ENCODE measurements around the gene E2F7. TPM values are rescaled to one million over a fixed set of nuclear protein-coding genes. Genes with fewer than 3 reads are reported as not detected.
A peak's percentile ranks its signal among the peaks of the same experiment; 100 is the strongest.

E2F7 gene
- polyA plus RNA-seq, 1 of the 3 experiments (the other 2 are of a cell fraction): 8.8 TPM

GRCh38 chr12:77104286-77104685, 38.9 kb upstream of the E2F7 start:
- POLR2A ChIA-PET: no interaction called here
- no peaks in the 10 kb centered on the region for H3K9me2 ChIP-seq
- H3K36me3 ChIP-seq (replicated peaks in 1 of 2; ENCODE audit: control insufficient read depth in 1 of 2, insufficient read depth in 2 of 2, low read length in 1 of 2): no peaks in the 10 kb centered on the region
- H3K4me3 ChIP-seq (ENCODE audit: low read depth in 2 of 2, low read length in 1 of 2): no peak overlapping the region
- no peaks in the 10 kb centered on the region for H3K27me3 ChIP-seq (ENCODE audit: insufficient read depth)
- H2AFZ ChIP-seq (ENCODE audit: low read depth): peak overlapping the region; percentile 48; the same call in 1 of the 2 replicates
- TF ChIP-seq, protein P1, sequence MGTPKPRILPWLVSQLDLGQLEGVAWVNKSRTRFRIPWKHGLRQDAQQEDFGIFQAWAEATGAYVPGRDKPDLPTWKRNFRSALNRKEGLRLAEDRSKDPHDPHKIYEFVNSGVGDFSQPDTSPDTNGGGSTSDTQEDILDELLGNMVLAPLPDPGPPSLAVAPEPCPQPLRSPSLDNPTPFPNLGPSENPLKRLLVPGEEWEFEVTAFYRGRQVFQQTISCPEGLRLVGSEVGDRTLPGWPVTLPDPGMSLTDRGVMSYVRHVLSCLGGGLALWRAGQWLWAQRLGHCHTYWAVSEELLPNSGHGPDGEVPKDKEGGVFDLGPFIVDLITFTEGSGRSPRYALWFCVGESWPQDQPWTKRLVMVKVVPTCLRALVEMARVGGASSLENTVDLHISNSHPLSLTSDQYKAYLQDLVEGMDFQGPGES (IDR thresholded peaks at IDR 0.05; ENCODE audit: low read depth, low read length): no peak
- peak; percentile 31; the same call in 1 of the 2 replicates for TF ChIP-seq FOSL2 (IDR thresholded peaks at IDR 0.05; ENCODE audit: borderline replicate concordance, low read depth)
- TF ChIP-seq EP300 (IDR thresholded peaks at IDR 0.05; ENCODE audit: borderline replicate concordance in 1 of 2, low read depth in 1 of 2, low read length in 1 of 2): no peak
- TF ChIP-seq MAX (IDR thresholded peaks at IDR 0.05; ENCODE audit: low read depth): no peak
- no peak for TF ChIP-seq TEAD4 (IDR thresholded peaks at IDR 0.05; ENCODE audit: borderline replicate concordance, insufficient read depth)
- TF ChIP-seq GATA2 (CRISPR knock-in tag; IDR thresholded peaks at IDR 0.05): no peak
- H3K9ac ChIP-seq: peak overlapping the region; percentile 59; the same call in 1 of the 2 replicates
- CTCF ChIA-PET: interaction anchor here (0.7 kb wide), 1 partner anchor 28 kb away, joined by 3 read pairs; no protein-coding TSS in a partner anchor
- peak overlapping the region; percentile 57 for H3K4me2 ChIP-seq
- no peaks in the 10 kb centered on the region for H4K20me1 ChIP-seq (ENCODE audit: insufficient read depth)
- DNase-seq: no peak
- WGBS (ENCODE audit: low lambda C conversion rate): 9% methylated on average over 1 of the region's 1 CpG
- H3K27ac ChIP-seq (ENCODE audit: low read depth in 2 of 2, low read length in 1 of 2): peak overlapping the region in 1 of 2 experiments; percentile 90; a peak in 2 of 4 replicates
- peaks cover 0 to 31% of the 10 kb centered on the region in 2 experiments; a peak in 2 of 4 replicates for H3K4me1 ChIP-seq (ENCODE audit: control insufficient read depth in 1 of 2, insufficient read depth in 2 of 2, low read depth in 1 of 2, low read length in 1 of 2)
- H3K9me3 ChIP-seq: no peaks in the 10 kb centered on the region
- H3F3A ChIP-seq (replicated peaks; ENCODE audit: insufficient read depth): peaks cover 25% of the 10 kb centered on the region
- no peaks in the 10 kb centered on the region for H3K79me2 ChIP-seq (ENCODE audit: insufficient read depth)

DNA sequence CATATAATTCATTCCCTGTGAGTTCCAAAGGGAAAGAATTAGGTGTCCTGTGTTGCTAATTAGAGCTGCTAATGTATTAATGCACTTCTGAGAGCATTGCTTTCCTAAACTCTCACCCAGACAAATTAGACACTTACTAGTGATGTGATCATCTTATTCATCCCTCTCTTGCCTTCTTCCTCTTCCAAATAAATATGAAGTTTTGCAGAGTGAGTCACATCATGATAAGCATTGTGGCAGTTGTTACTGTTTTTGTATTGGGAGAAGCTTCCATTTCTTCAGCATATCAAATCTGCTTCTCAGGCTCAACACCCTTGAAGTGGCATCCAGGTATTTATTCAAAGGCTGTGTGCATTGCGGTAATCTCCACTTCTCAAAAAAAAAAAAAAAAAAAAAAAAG, 37.3 kb upstream of the E2F7 start:
- H3K9me2 ChIP-seq: no peaks in the 10 kb centered on the region
- H3K4me3 ChIP-seq (ENCODE audit: low read depth in 2 of 2, low read length in 1 of 2): no peak overlapping the region; a peak in 1 of 4 replicates
- H3K36me3 ChIP-seq (replicated peaks in 1 of 2; ENCODE audit: control insufficient read depth in 1 of 2, insufficient read depth in 2 of 2, low read length in 1 of 2): no peaks in the 10 kb centered on the region
- no peaks in the 10 kb centered on the region for H3K9me3 ChIP-seq
- H3K9ac ChIP-seq: peak overlapping the region; percentile 68
- peak overlapping the region; percentile 57 for H3K4me2 ChIP-seq
- DNase-seq: no peak
- POLR2A ChIA-PET: no interaction called here
- CTCF ChIA-PET: no interaction called here
- H3K4me1 ChIP-seq (ENCODE audit: control insufficient read depth in 1 of 2, insufficient read depth in 2 of 2, low read depth in 1 of 2, low read length in 1 of 2): peaks cover 0 to 31% of the 10 kb centered on the region in 2 experiments; a peak in 2 of 4 replicates
- peak overlapping the region; percentile 34 to 90; a peak in 3 of 4 replicates for H3K27ac ChIP-seq (ENCODE audit: low read depth in 2 of 2, low read length in 1 of 2)
- peak overlapping the region; percentile 51 for H2AFZ ChIP-seq (ENCODE audit: low read depth)
- WGBS (ENCODE audit: low lambda C conversion rate): 25% methylated on average over 1 of the region's 1 CpG
- H4K20me1 ChIP-seq (ENCODE audit: insufficient read depth): no peaks in the 10 kb centered on the region
- H3F3A ChIP-seq (replicated peaks; ENCODE audit: insufficient read depth): peaks cover 31% of the 10 kb centered on the region
- H3K27me3 ChIP-seq (ENCODE audit: insufficient read depth): no peaks in the 10 kb centered on the region
- H3K79me2 ChIP-seq (ENCODE audit: insufficient read depth): no peaks in the 10 kb centered on the region
- TF ChIP-seq GABPA (IDR thresholded peaks at IDR 0.05; ENCODE audit: low read depth): no peak
- peak; percentile 65 for TF ChIP-seq PBX3 (IDR thresholded peaks at IDR 0.05)
- TF ChIP-seq TEAD4 (IDR thresholded peaks at IDR 0.05; ENCODE audit: borderline replicate concordance, insufficient read depth): 0 out of 2 replicates have a peak, but pooled peaks have one; percentile 46
- TF ChIP-seq JUND (IDR thresholded peaks at IDR 0.05): peak; percentile 97
- TF ChIP-seq RFX5 (IDR thresholded peaks at IDR 0.05; ENCODE audit: low read length): no peak
- no peak for TF ChIP-seq RAD21 (IDR thresholded peaks at IDR 0.05; ENCODE audit: low read length)
- TF ChIP-seq MEF2A (IDR thresholded peaks at IDR 0.05; ENCODE audit: borderline replicate concordance, low read depth): peak; percentile 52; the same call in 1 of the 2 replicates
- TF ChIP-seq, protein P2, sequence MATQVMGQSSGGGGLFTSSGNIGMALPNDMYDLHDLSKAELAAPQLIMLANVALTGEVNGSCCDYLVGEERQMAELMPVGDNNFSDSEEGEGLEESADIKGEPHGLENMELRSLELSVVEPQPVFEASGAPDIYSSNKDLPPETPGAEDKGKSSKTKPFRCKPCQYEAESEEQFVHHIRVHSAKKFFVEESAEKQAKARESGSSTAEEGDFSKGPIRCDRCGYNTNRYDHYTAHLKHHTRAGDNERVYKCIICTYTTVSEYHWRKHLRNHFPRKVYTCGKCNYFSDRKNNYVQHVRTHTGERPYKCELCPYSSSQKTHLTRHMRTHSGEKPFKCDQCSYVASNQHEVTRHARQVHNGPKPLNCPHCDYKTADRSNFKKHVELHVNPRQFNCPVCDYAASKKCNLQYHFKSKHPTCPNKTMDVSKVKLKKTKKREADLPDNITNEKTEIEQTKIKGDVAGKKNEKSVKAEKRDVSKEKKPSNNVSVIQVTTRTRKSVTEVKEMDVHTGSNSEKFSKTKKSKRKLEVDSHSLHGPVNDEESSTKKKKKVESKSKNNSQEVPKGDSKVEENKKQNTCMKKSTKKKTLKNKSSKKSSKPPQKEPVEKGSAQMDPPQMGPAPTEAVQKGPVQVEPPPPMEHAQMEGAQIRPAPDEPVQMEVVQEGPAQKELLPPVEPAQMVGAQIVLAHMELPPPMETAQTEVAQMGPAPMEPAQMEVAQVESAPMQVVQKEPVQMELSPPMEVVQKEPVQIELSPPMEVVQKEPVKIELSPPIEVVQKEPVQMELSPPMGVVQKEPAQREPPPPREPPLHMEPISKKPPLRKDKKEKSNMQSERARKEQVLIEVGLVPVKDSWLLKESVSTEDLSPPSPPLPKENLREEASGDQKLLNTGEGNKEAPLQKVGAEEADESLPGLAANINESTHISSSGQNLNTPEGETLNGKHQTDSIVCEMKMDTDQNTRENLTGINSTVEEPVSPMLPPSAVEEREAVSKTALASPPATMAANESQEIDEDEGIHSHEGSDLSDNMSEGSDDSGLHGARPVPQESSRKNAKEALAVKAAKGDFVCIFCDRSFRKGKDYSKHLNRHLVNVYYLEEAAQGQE (IDR thresholded peaks at IDR 0.05; ENCODE audit: low read depth, low read length): no peak
- TF ChIP-seq, protein P3, sequence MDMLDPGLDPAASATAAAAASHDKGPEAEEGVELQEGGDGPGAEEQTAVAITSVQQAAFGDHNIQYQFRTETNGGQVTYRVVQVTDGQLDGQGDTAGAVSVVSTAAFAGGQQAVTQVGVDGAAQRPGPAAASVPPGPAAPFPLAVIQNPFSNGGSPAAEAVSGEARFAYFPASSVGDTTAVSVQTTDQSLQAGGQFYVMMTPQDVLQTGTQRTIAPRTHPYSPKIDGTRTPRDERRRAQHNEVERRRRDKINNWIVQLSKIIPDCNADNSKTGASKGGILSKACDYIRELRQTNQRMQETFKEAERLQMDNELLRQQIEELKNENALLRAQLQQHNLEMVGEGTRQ (IDR thresholded peaks at IDR 0.05; ENCODE audit: borderline replicate concordance, low read depth, low read length): no peak
- 0 out of 2 replicates have a peak, but pooled peaks have one; percentile 20 for TF ChIP-seq FOXM1 (IDR thresholded peaks at IDR 0.05; ENCODE audit: low read depth)
- TF ChIP-seq TCF12 (IDR thresholded peaks at IDR 0.05): peak; percentile 78
- TF ChIP-seq TAF1 (IDR thresholded peaks at IDR 0.05; ENCODE audit: borderline replicate concordance, low read depth, low read length): no peak
- TF ChIP-seq EZH2phosphoT487 (IDR thresholded peaks at IDR 0.05; ENCODE audit: borderline replicate concordance, low read depth): no peak
- no peak for TF ChIP-seq RXRA (IDR thresholded peaks at IDR 0.05; ENCODE audit: borderline replicate concordance, low read depth)
- peak in 1 of 2 experiments; percentile 85; a peak in 2 of 4 replicates for TF ChIP-seq EP300 (IDR thresholded peaks at IDR 0.05; ENCODE audit: borderline replicate concordance in 1 of 2, low read depth in 1 of 2, low read length in 1 of 2)
- no peak for TF ChIP-seq MXI1 (IDR thresholded peaks at IDR 0.05; ENCODE audit: low read depth, low read length)
- TF ChIP-seq CHD2 (IDR thresholded peaks at IDR 0.05; ENCODE audit: low read length, partially characterized antibody): no peak

Measured in SK-N-SH (cell line).